ENCODE results near the gene ITGAL.

DNA sequence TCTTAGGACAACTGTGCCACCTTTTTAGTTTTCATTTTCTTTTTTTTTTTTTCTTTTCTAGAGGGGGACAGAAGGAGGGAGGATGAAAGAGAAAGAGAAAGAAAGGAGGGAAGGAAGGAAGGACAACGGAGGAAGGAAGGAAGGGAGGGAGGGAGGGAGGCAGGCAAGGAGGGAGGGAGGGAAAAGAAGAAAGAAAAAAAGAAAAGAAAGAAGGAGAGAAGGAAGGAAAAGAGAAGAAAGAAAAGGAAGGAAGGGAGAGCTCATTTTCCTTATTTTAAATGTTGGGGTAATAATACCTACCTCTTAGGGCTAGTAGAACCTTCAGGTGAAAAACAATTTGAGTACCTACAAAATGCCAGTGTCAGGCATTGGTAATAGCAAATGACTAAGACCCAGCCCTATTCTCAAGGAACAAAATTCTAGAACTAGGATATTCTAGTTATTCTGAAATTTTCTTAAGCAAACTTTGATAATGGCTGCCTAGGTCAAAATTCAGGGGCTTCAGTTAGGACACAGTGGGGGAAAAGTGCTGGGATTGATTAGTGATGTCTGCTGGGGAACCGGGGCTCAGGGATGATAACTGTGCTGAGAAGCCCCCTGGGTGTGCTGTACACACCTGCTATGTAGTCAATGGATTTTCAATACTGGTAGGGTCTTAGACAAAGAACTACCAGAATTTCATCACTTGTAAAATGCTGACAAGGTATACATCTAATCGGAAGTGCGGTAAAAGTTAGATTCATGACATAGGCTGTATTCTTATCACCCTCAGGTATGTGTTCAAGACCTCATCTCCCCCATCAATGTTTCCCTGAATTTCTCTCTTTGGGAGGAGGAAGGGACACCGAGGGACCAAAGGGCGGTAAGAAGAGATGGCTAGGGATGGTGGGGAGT lies 31.1 kb downstream of the ITGAL start:
- TF ChIP-seq, protein P1, sequence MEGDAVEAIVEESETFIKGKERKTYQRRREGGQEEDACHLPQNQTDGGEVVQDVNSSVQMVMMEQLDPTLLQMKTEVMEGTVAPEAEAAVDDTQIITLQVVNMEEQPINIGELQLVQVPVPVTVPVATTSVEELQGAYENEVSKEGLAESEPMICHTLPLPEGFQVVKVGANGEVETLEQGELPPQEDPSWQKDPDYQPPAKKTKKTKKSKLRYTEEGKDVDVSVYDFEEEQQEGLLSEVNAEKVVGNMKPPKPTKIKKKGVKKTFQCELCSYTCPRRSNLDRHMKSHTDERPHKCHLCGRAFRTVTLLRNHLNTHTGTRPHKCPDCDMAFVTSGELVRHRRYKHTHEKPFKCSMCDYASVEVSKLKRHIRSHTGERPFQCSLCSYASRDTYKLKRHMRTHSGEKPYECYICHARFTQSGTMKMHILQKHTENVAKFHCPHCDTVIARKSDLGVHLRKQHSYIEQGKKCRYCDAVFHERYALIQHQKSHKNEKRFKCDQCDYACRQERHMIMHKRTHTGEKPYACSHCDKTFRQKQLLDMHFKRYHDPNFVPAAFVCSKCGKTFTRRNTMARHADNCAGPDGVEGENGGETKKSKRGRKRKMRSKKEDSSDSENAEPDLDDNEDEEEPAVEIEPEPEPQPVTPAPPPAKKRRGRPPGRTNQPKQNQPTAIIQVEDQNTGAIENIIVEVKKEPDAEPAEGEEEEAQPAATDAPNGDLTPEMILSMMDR (IDR thresholded peaks at IDR 0.05; ENCODE audit: low read depth, low read length): no peak
- TF ChIP-seq POLR2A (IDR thresholded peaks at IDR 0.05; ENCODE audit: extremely low read depth, insufficient read length): no peak
- TF ChIP-seq, protein P2, sequence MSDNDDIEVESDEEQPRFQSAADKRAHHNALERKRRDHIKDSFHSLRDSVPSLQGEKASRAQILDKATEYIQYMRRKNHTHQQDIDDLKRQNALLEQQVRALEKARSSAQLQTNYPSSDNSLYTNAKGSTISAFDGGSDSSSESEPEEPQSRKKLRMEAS (IDR thresholded peaks at IDR 0.05; ENCODE audit: low read depth, low read length): no peak
